GM19240 (cell line): ENCODE data around the gene DBH.
"Not testable (repeated sequence)": the region's sequence is repeated elsewhere in the genome, so short reads cannot be mapped to it uniquely, and the experiment has no call there.

Source experiments
- DNase-seq: peaks from one replicate; pipeline ENCODE4 v3.0.0; 2011; ENCODE audit warnings: low spot score; ENCODE audit not compliant: insufficient read length

The DBH gene

GRCh38 chr9:133622555-133622954 lies 13.6 kb upstream of the DBH start:
- no peak for DNase-seq

GRCh38 chr9:133626008-133626407 lies 10.2 kb upstream of the DBH start:
- not testable (repeated sequence) for DNase-seq

- no peak for DNase-seq
Measured at GRCh38 chr9:133627341-133627740, 8.8 kb upstream of the DBH start.

- DNase-seq, result no peak
Measured at GRCh38 chr9:133628766-133629165, 7.4 kb upstream of the DBH start.

GRCh38 chr9:133629221-133630110 lies 6.7 kb upstream of the DBH start:
- DNase-seq, result no peak

- no peak for DNase-seq
Measured at GRCh38 chr9:133631111-133631510, 5.1 kb upstream of the DBH start.

- no peak for DNase-seq
Measured at GRCh38 chr9:133632806-133633680, 3.1 kb upstream of the DBH start.

- DNase-seq, result no peak
Measured at GRCh38 chr9:133633681-133634080, 2.5 kb upstream of the DBH start.

GRCh38 chr9:133634081-133634691 lies 2.0 kb upstream of the DBH start:
- no peak for DNase-seq

- no peak for DNase-seq
Measured at GRCh38 chr9:133635098-133635497, 1.1 kb upstream of the DBH start.

- no peak for DNase-seq
Measured at GRCh38 chr9:133636902-133637301, 739 bp downstream of the DBH start.

- no peak for DNase-seq
Measured at GRCh38 chr9:133637451-133638055, 1.4 kb downstream of the DBH start.

GRCh38 chr9:133638076-133638475 lies 1.9 kb downstream of the DBH start:
- DNase-seq, result no peak

GRCh38 chr9:133638711-133639110 lies 2.5 kb downstream of the DBH start:
- DNase-seq, result no peak

- DNase-seq, result no peak
Measured at GRCh38 chr9:133639613-133640012, 3.5 kb downstream of the DBH start.

GRCh38 chr9:133640160-133640559 lies 4.0 kb downstream of the DBH start:
- DNase-seq, result no peak

GRCh38 chr9:133640580-133641395 lies 4.6 kb downstream of the DBH start:
- no peak for DNase-seq

- no peak for DNase-seq
Measured at GRCh38 chr9:133641396-133641655, 5.2 kb downstream of the DBH start.

GRCh38 chr9:133641861-133642595 lies 5.9 kb downstream of the DBH start:
- no peak for DNase-seq

GRCh38 chr9:133642708-133643361 lies 6.7 kb downstream of the DBH start:
- no peak for DNase-seq
